Heart left ventricle (tissue), 13 donors: Measurements from ENCODE around the gene TMEM272.

Experiments used
- CTCF ChIP-seq, 12 donors: fragments of 200-600 bp; sonication (generic) in 4 of 12; IDR thresholded peaks; one replicate each; pipeline versions ENCODE4 v1.5.0 to v1.8.0; 2018 to 2022; ENCODE audit warnings: antibody characterized with exemption in 12 of 12, mild to moderate bottlenecking in 5 of 12
- POLR2A ChIP-seq, 2 donors: fragments of 450-650 bp; IDR thresholded peaks; one replicate each; pipeline ENCODE4 v1.6.1; 2017; ENCODE audit warnings: antibody characterized with exemption in 2 of 2, mild to moderate bottlenecking in 2 of 2, moderate library complexity in 2 of 2
- donor health status: ischemic (EF 13 %, LVEDD 7.1; RV severe dilation, severe dysfunction).
- donor health status: DM: no; HTN: yes; CAD: no.
- donor health status: DM: no; HTN: no; CAD: no.
- donor health status: ischemic (EF 25% LVEDD 6.9; RV normal size, moderate dysfunction).
- donor health status: ischemic (EF 25% LVEDD 5.7; RV mildly dilated, moderate dysfunction).
- donor health status: ischemic (EF 35%, LVEDD 5.7; RV mildly dilated, moderate dysfunction).
- donor health status: nonischemic (EF 11% LVEDD 7.7; RV severe dilation, severe dysfunction).
- donor health status: DM: yes; HTN: yes; CAD: no.
- donor health status: PGD.
- donor health status: ischemic (EF 29% LVEDD 5.4; RV normal size, mild dysfunction).
- donor health status: nonischemic (EF 23%, LVEDD 6.1; RV moderate dilation, normal function).

GRCh38 chr13:51861723-51862300, 16.8 kb upstream of the TMEM272 start, which contains the start of gene CCDC70:
- TF ChIP-seq CTCF (IDR thresholded peaks at IDR 0.05), result no peak
- TF ChIP-seq POLR2A (IDR thresholded peaks at IDR 0.05), result no peak
